Amygdala (tissue), 56 donors: ENCODE data around the gene PCIF1.

Experiments used
- DNase-seq, 56 donors: peaks; one replicate each; lab custom pipeline; 2025; lab: John Stamatoyannopoulos, UW

The PCIF1 gene

DNA sequence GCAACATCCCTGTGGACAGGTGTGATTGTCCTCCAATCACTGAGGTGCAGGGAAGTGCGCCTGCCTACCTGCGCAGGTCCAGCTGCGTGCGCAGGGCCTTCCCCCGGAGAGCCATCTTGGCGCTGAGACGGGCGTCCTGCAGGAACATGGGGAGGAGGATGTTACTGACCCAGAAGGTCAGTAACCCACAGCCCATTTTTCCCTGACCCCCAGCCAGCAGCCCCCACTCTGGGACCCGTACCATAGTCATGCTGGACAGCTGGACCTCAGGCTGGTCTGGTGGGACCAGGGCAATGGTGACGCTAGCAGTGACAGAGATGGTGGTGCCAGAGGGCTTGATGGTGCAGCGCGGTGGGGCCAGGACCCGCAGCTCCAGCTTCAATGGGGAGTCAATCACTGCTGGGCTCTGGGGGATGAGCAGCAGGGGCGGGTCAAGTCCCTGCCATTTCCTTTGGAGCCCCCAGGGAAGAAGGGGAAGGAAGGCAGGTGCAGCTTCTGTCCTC lies 32.2 kb upstream of the PCIF1 start:
- DNase-seq, result no peak

DNA sequence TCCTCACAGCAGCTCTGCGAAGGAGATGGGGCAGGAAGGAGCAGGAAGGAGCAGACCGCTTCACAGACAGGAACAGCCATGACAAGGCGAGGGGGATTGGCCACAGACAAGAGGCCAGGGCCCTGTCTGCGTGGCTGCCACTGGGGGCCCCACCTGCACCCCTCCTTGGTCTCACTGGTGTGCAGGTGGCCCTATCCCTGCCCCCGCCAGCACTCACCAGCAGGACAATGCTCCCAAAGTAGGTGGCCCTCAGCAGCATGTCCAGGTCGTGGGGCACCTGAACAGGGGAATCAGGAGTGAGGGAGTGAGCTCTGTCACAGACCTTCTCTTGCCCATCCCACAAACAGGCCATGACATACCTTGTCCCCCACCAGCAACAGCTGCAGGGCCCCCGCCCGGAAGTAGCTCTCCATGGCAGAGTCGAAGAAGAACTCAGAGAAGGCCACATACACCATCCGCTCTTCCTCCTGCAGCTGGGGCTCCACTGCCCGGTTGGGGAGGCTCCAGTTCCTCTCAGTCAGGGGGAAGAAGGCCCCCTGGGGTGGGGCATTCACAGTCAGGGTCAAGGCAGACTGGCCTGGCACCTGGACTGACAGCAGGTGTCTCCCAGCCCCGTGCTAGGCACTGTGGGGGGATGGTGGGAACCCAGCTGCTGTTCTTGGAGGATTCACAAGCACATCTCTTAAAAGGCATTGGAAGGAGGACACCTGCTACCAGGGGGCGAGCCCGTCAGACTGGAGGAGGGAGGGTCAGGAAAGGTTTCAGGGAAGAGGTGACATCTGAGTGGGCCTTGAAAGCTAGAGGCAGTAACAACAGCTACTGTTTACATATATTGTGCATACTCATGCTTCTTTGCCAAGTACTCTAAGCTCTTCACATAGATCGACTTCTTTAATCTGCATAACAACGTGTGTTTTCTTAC lies 29.6 kb upstream of the PCIF1 start:
- DNase-seq, result no peak

DNA sequence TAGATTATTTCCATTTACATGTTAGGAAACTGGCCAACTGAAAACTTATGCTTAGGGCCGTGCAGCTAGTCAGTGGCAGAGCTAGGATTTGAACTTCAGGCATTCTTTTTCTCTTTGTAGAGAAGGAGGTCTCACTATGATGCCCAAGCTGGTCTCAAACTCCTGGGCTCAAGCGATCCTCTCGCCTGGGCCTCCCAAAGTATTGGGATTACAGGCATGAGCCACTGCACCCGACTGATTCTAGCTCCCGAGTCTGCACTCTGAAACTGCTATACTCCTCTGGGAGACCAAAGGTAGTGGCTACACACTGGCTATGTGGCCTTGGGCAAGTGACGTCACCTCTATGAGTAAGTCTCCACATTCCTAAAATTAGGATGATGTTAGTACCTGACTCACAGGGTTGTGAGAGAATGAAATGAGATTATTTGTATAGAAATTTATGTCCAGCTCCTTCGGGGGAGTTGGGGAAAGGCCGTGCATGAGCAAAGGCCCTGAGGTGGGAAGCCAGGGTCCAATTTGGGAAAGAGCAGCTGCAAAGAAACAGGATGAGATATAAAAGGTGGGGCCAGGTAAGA lies 28.9 kb upstream of the PCIF1 start:
- no peak for DNase-seq

DNA sequence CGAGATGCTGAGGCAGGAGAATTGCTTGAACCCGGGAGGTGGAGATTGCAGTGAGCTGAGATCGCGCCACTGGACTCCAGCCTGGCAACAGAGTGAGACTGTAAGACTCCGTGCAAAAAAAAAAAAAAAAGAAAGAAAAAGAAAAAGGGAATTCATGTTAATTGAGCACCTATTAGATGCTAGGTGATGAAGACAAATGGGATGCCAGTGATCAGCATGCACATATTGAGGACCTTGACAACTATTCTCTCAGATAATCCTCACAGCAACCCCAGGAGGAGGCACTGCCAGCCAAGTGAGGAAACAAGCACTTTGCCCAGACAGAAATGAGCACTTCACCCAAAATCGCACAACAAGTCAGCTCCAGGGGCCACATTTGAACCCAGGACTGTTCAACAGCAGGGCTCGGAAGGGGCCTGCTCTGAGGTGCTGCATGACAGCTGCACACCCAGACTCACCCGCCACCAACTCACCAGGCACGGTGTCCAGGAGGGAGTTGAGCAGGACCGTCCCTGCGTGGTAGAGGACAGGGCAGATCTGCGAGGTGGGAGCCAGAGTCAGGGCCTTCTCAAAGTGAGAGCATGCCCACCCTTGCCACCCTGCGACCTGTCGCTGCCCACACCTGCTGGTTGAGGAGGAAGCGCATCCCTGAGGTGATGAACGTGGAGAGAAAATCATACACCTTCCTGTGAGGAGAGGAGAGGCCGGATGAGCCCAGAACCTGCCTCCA lies 27.1 kb upstream of the PCIF1 start:
- DNase-seq, result no peak

DNA sequence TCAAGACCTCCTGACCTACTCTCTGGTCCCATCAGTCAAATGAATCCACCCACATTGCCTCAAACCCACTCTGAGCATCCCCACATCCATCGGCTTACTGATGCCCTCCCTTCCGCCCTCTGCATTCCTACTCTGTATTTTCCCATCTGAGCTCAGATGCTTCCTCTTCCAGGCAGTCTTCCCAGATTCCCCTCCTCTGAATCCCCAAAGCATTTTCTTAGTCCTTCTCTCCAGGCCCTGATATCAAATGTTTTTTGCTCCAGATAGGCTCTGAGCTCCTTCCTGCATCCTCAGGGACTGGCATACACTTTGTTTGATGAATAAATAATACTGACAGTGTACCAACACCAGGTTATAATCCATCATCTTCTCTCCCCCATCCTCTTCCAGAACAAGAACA lies 26.4 kb upstream of the PCIF1 start:
- no peak for DNase-seq

DNA sequence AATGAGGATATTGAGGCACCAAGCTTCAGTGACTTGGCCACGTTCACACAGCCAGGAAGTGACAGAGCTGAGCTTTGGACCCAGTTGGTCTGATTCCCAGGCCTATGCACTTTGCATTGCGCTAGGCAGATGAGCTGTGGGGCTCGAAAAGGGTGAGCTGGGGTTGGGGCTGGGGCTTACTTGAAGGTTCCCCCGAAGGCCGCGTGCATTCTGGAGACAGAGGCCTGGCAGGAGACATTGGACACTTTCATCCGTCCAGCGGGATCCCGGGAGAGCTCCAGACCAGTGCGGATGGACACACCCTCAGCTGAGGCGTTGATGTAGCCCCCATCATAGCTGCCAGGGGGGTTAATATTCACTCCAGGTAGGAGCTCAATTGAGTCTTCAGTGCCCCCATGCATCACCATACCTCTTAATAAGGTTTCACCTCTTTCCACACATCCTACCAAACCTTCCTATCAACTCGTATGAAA lies 25.1 kb upstream of the PCIF1 start:
- no peak for DNase-seq

DNA sequence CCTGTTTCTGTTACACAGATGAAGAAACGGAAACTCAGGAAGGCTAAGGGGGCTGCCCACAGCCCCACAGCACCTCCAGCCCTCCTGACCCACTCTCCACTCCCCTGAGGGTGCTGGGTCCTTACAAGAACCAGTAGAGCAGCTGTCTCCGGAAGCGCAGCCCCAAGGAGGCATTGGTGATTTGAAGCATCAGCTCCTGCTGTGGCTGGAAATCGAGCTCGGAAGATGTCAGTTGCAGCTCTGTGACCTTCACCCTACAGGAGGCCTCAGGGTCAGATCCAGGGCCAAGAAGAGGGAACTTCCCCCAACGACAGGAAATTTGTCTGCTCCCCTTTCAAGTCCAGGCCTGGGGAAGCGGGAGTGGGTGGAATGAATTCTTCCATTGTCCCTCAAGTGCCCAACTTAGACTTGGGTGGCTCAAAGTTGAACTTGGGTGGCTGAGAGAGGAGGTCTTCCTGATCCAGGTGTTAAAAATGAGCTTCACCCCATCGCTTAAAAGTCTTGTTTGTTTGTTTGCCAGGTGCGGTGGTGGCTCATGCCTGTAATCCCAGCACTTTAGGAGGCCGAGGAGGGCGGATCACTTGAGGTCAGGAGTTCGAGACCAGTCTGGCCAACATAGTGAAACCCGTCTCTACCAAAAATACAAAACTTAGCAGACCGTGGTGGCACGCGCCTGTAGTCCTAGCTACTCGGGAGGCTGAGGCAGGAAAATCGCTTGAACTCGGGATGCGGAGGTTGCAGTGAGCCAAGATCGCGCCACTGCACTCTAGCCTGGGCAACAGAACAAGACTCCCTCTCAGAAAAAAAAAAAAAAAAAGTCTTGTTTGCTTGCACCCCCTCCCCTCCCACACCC lies 24.4 kb upstream of the PCIF1 start:
- DNase-seq, result no peak

DNA sequence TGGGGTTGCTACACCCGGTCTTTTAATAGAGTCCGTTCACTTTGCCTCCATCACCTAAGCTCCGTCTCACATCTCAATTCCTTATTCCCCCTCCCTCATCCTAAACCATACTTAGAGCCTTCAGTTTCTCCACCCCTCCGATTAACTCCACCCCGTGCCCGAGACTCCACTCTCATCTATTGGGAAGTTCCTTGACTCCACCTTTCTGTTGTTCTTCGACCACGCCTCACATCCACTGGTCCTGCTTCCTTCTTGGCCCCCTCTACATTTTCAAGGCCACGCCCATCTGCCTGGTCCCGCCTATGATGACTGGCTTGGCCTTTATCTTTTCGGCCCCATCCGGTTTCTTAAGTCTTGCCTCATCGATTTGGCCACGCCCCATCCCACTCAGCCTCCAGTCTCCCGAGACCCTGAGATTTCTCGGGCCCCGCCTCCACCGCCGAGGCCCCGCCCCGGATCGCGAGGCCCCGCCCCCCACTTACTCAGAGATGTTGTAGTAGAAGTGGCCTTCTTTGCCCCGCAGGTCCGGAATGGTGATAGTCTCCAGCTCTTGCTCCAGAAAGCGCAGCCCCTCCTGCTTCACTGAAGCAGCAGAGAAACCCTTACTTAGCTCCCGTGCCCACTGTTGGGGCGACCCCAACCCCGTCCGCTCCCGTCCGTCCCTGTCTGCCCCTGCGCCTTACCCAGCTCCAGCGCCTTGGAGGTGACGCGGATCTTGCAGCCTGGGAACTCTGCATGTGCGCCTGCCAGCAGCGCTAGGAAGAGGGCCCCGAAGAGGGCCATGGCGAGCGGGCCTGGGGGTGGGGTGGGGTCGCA lies 23.6 kb upstream of the PCIF1 start:
- peak in 53 of 56 donors; percentile 10 to 93 (median 77) for DNase-seq

DNA sequence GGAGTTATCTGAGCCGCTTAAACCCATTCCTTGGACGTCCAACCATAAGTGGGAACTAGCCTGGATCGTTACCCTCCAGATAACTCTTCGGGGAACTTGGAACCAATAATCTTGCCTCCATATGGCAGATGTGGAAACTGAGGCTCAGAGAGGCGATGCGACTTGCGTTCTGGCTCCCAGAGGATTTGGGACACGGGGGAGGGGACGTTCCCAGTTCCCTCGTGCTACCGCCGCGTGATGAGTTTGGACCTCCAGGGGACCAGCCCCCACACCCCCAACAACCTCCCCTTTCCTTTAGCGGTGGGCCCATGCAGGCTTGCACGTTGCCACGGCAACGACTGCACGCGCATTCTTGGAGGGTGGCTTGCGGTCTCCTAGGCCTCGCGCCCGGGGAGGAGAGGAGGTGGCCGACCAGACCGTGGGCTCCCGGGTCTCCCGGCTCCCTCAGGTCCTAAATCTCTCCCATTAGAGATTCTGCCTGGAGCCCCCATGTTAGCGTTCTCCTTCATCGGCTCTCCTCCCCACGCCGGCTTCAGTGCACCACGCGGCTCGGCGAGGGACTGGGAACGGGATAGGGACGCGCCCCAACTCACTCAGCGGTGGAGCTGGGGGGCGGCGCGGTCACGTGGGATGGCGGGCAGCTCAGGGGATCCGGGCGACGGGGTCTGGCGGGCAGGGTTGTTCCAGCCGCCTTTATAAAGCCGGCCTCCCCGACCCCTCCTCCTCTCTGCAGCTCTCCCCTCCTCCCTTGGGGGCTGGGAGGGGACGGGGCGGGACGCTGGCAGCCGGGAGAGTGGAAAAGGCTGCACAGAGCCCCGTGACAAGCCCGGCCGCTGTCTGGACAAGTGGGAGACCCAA lies 22.8 kb upstream of the PCIF1 start, which contains the start of gene PLTP:
Gene PLTP, minus strand, starts transcription at position 670 of the 858 bp plus-strand sequence. CDS start 703 bp downstream, outside the sequence.
- DNase-seq, result peak in 50 of 56 donors; percentile 9 to 84 (median 58)

DNA sequence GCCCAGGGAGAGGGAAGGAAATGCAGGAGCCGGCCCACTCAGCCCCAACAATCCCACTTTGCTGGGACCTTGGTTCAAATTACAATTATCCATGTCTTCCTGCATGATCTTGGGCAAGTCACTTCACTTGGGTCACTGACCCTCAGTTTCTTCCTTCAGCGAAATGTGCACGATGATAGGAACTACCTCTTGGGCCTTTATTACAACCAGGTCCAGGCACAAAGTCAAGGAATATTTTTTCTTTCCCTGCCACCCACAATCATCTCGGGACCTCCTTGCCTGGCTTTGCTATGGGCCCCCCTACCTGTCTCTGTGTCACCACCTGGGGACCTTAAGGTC lies 22.2 kb upstream of the PCIF1 start:
- no peak for DNase-seq

DNA sequence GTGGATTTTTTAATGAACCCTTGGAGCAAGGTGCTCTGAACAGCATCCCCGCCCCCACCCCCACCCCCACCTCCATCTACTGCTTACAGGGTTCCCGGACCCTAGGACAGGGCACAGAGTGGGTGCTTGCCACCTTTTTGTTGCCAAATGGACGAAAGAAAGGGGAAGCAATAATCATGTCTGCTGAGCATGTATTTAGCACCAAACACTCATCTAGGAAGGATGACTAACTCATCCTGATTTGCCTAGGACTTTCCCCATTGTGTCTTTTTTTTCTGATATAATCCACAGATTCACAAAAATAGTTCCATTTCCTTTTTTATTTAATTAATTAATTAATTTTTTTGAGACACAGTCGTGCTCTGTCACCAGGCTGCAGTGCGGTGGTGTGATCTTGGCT lies 21.4 kb upstream of the PCIF1 start:
- DNase-seq, result no peak

DNA sequence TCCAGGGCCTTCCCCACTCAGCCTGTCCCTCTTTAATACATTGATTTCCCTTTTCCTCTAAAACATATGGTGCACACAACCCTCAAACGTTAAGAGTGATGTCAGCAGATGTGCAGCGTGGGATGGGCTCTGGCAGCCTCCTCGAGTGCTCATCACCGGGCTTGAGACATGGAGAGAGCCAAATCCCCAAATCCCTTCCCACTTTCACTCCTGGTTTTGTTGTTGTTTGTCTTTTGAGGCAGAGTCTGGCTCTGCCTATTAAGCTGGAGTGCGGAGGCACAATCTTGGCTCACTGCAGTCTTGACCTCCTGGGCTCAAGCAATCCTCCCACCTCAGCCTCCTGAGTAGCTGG lies 16.7 kb upstream of the PCIF1 start:
- DNase-seq, result peak in 11 of 56 donors; percentile 9 to 46 (median 17)

DNA sequence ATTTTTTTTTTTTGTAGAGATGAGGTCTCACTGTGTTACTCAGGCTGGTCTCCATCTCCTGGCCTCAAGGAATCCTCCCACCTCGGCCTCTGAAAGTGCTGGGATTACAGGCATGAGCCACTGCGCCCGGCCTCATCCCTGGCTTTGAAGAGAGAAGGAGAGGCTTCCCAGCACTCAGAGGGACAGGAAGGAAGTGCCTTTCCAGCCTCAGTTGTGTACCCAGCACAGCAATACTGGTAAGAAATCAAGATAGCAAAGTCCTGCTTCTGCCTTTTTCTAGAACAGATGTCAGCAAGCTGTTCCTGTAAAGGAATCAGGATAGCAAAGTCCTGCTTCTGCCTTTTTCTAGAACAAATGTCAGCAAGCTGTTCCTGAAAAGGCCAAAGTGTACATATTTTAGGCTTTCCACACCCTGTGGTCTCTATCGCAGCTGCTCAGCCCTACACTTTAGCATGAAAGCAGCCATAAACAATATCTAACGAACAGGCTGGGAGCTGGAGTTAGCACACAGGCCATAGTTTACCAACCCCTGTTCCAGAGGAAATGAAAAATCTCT lies 16.2 kb upstream of the PCIF1 start:
- DNase-seq, result peak in 2 of 56 donors; percentile 15 to 17

DNA sequence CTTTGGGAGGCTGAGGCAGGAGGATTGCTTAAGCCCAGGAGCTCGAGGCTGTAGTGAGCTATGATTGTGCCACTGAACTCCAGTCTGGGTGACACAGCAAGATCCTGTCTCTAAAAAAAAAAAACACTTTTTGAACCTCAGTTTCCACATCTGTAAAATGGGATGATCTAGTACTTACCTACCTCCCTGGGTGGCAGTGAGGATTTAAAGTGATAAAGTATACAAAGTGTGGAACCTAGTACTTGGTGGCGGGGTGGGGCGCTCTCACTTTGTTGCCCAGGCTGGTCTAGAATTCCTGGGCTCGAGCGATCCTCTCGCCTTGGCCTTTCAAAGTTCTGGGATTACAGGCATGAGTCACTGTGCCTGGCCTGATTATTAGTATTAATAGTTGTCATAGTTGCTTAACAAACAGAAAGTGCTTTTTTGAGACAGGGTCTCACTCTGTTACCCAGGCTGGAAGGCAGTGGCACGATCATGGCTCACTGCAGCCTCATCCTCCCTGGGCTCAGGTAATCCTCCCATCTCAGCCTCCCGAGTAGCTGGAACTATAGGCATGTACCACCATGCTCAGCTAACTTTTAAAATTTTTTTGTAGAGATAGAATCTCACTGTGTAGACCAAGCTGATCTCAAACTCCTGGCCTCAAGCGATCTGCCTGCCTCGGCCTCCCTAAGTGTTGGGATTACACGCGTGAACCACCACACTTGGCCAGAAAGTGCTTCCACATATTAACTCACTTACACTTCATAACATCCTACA lies 15.5 kb upstream of the PCIF1 start:
- DNase-seq, result no peak

DNA sequence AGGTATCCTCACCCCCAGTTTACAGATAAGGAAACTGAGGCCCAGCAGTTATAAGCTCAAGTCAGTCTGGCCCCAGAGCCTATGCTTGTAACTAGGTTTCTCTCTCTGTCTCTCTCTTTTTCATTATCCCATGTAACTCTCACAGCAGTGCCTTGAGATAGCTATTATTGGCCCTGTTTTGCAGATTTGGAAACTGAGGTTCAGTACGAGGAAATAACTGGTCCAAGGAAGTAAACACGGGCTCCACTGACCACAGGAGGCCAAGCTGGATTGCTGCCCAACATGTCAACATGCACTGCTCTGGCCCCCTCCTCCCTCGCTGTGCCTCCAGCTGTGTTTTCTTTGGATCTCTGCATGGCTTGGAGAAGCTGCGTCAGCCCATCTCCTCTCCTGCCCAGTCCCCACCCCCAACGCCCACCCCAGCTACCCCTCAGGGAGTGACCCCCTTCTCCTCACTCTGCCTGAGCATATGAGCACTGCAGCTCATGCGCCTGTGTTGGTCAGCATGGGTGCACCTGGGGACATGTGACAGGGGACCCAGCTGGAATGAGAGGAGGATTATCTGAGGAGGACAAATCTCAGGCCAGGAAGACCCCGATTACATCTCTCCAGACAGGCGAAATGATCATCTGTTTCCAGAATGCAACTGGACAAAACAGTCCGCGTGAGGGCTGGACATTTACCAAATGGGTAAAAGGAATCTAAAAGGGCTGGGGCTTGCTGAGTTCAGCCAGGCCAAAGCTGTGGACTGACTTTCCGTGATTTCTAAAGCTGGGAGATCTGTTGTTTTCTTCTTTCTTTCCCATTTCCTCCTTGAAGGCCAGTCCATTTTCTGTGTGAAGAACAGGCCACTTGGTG lies 14.7 kb upstream of the PCIF1 start:
- no peak for DNase-seq
